ENCODE measurements around the gene BLVRB. TPM values are rescaled to one million over a fixed set of nuclear protein-coding genes. Genes with fewer than 3 reads are reported as not detected.

Gene BLVRB
- total and polyA plus RNA-seq, 9 of the 15 experiments (the other 6 are each of a cell fraction or from before 2014, with no cell fraction given): 81.1 to 749 (median 331) TPM

- TF ChIP-seq, protein P1, sequence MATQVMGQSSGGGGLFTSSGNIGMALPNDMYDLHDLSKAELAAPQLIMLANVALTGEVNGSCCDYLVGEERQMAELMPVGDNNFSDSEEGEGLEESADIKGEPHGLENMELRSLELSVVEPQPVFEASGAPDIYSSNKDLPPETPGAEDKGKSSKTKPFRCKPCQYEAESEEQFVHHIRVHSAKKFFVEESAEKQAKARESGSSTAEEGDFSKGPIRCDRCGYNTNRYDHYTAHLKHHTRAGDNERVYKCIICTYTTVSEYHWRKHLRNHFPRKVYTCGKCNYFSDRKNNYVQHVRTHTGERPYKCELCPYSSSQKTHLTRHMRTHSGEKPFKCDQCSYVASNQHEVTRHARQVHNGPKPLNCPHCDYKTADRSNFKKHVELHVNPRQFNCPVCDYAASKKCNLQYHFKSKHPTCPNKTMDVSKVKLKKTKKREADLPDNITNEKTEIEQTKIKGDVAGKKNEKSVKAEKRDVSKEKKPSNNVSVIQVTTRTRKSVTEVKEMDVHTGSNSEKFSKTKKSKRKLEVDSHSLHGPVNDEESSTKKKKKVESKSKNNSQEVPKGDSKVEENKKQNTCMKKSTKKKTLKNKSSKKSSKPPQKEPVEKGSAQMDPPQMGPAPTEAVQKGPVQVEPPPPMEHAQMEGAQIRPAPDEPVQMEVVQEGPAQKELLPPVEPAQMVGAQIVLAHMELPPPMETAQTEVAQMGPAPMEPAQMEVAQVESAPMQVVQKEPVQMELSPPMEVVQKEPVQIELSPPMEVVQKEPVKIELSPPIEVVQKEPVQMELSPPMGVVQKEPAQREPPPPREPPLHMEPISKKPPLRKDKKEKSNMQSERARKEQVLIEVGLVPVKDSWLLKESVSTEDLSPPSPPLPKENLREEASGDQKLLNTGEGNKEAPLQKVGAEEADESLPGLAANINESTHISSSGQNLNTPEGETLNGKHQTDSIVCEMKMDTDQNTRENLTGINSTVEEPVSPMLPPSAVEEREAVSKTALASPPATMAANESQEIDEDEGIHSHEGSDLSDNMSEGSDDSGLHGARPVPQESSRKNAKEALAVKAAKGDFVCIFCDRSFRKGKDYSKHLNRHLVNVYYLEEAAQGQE (IDR thresholded peaks at IDR 0.05; ENCODE audit: borderline replicate concordance): peak; percentile 100
- TF ChIP-seq, protein P1 (CRISPR knock-in tag; IDR thresholded peaks at IDR 0.05; ENCODE audit: low read depth): no peak
- TF ChIP-seq ETS2 (tag; IDR thresholded peaks at IDR 0.05; ENCODE audit: borderline replicate concordance, poor library complexity, severe bottlenecking) (no peak), BCL6 (CRISPR knock-in tag; IDR thresholded peaks at IDR 0.05) (no peak), EP300 (IDR thresholded peaks at IDR 0.05; ENCODE audit: low read length) (peak; percentile 59), CAMTA2 (CRISPR knock-in tag; conservative IDR thresholded peaks at IDR 0.05) (no peak)
These were observed 19.7 kb downstream of the BLVRB start (continued) for GRCh38 chr19:40445780-40446262.

All from K562 (cell line).